GM18868 (cell line): ENCODE measurements around the gene ATF2.

Source experiments
- ATAC-seq: cut with Tn5 transposase; IDR thresholded peaks from one replicate; pipeline ENCODE4 v1.9.1; 2021; ENCODE audit warnings: mild to moderate bottlenecking, moderate library complexity; ENCODE audit not compliant: unreplicated experiment

ATF2 gene

GRCh38 chr2:175030380-175031271 is 137.4 kb downstream of the ATF2 start:
- ATAC-seq: peak; percentile 68

DNA sequence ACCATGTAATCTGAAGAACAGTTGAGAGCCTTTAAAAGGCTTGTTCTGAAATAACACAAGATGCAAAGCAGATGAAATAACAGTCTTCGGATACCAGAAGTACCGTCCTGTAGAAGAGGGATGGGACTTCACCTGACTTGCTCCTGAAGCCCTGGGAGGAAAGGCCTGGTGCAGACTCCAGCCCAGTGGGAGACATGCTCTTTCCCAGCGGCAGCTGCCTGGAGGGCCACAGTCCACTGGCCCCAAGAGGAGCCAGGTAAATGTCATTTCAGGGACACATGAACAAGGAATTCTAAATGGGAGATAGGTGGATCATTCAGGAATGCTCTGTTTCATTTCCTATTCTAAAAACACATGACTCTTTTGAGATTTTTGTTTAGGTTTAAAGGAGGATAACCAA is 140.2 kb downstream of the ATF2 start:
- no peak for ATAC-seq

DNA sequence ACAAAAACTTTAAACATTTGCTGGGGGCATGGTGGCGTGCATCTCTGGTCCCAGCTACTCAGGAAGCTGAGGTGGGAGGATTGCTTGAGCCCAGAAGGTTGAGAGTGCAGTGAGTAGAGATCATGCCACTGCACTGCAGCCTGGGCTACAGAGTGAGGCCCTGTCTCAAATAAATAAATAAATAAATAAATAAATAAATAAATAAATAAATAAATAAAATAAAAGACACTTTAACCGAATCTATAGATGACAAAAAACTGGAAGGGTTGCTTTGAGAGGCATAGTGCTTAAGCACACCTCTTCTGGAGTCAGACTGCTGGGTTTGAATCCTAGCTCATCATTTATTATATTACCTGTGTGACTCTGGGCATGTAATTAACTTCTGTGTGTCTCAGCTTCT is 141.6 kb downstream of the ATF2 start:
- ATAC-seq: no peak

GRCh38 chr2:175025946-175026345 is 142.1 kb downstream of the ATF2 start:
- ATAC-seq: no peak

GRCh38 chr2:175025233-175025632 is 142.8 kb downstream of the ATF2 start:
- no peak for ATAC-seq

- ATAC-seq: no peak
Measured at GRCh38 chr2:175022923-175023322, 145.1 kb downstream of the ATF2 start.
